Measurements from ENCODE around the gene ADGRB3. TPM values are rescaled to one million over a fixed set of nuclear protein-coding genes. Genes with fewer than 3 reads are reported as not detected.
"Not testable (repeated sequence)": the region's sequence is repeated elsewhere in the genome, so short reads cannot be mapped to it uniquely, and the experiment has no call there.

Gene ADGRB3
- total RNA-seq, 2 experiments from 2014 or later = not detected

- POLR2A ChIA-PET = no interaction called here
- CTCF ChIA-PET = no interaction called here
These were observed 7.9 kb downstream of the ADGRB3 start for GRCh38 chr6:68642977-68643376.

DNA sequence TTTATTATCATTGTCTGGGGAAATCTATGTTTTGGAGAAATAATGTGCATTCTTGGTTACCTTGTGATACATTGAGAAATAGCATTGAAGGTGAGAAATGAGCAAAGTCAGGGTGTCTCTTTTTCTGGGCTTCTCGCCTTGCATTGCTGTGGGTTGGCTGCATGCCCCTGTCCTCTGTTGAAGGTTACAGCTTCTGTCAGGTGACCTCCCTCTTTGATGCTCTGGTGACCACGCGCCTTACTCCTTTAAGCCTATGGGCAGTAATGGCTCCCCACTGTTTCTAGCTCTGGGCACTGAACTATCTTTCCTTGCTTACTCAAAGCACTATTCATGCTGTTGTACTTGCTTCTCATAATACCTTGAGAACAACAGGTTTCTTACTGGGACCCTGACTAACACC, 14.6 kb downstream of the ADGRB3 start:
- ChIA-PET POLR2A (no interaction called here), CTCF (no interaction called here)

GRCh38 chr6:68650142-68650541, 15.1 kb downstream of the ADGRB3 start:
- CTCF ChIA-PET = no interaction called here
- POLR2A ChIA-PET = no interaction called here

DNA sequence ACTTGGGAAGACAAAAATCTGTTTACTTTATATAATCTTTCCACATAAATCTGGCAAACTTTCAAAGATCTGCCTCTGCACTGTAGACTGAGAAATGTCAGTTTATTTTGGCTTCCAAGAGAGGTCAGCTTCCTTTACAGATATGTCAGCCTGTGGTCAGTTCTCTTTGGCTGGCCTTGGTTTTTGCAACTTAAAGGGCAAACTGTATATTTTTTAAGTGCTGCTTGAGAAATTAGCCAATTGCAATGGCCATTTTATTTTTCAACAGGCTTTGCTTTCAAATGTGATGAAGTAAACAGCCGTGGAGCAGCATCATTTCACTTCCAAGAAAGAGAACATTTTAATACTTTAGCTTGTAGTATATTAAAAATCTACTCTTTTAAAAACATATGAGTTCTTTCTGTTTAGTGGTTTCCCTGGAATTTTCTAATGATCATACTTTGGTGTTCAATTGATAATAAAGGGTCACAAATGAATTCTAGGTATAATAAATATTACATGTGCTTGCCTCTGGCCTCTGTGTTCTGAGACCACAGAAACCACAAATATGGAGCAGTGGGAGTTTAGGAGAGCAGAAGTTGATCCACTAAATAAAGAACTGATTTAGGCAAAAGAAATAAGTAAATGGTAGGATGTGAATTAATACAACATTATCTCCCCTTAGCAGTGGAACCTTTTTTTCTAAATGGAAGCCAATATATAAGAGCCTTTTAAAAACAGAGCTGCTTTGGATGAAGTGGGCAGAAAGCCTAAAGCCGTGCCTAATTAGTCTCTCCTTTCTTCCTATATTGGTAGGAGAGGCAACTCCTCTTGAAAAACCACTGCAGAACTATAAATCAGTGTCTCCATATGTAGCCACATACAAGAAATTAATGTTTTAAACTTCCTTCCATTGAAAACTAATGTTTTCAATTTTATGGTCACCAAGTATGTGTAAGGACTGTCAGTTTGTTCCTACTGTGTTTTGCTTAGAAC, 16.2 kb downstream of the ADGRB3 start:
- POLR2A ChIA-PET = no interaction called here
- CTCF ChIA-PET = no interaction called here

GRCh38 chr6:68652117-68652536, 17.0 kb downstream of the ADGRB3 start:
- CTCF ChIA-PET = no interaction called here
- POLR2A ChIA-PET = no interaction called here

GRCh38 chr6:68653074-68653705, 18.1 kb downstream of the ADGRB3 start:
- POLR2A ChIA-PET = no interaction called here

GRCh38 chr6:68653706-68654089, 18.6 kb downstream of the ADGRB3 start:
- CTCF ChIA-PET = no interaction called here
- POLR2A ChIA-PET = no interaction called here

More at GRCh38 chr6:68653074-68653705, 18.1 kb downstream of the ADGRB3 start:
- CTCF ChIA-PET = no interaction called here

DNA sequence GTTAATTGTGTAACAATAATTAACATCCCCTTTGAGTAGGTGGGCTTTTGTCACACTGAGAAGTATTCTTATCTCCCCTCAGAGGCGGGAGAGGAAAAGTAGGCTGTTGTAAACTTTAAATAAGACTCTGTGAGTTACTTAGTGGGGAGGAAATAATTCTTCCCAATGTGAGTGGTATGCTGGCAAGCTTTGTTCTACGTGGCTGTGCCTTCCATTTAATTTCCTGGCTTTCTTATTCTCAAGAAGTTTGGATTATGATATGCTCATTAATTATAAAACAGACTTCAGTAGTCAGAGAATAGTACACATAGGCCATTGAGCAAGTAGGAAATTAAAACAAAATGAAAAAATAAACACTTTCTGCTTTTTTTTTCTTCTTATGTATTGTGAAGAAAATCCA, 19.1 kb downstream of the ADGRB3 start:
- ChIA-PET CTCF (no interaction called here), POLR2A (no interaction called here)

- ChIA-PET POLR2A (no interaction called here), CTCF (no interaction called here)
These were observed 19.9 kb downstream of the ADGRB3 start for GRCh38 chr6:68655028-68655427.

- CTCF ChIA-PET = no interaction called here
These were observed 22.5 kb downstream of the ADGRB3 start for GRCh38 chr6:68657374-68658139.

DNA sequence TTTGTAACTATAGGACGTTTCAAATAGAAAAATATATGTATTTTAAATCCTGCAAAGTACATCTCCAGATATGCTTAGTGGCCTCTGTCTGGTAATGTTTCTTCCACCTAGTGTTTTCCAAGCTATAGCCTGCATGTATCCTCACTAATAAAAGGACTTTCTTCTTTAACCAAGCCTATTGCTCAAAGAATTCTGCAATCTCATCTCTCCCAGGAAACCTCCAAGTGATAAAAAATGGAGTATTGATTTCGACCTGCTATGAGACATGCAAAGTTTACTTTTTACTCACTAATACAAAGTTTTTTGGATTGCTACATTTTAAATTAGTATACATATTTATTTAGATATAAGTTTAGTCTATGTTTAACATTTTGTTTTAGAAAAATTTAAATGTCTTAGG, 23.3 kb downstream of the ADGRB3 start:
- ChIA-PET POLR2A (no interaction called here), CTCF (no interaction called here)

More at GRCh38 chr6:68657374-68658139, 22.5 kb downstream of the ADGRB3 start:
- POLR2A ChIA-PET = no interaction called here

DNA sequence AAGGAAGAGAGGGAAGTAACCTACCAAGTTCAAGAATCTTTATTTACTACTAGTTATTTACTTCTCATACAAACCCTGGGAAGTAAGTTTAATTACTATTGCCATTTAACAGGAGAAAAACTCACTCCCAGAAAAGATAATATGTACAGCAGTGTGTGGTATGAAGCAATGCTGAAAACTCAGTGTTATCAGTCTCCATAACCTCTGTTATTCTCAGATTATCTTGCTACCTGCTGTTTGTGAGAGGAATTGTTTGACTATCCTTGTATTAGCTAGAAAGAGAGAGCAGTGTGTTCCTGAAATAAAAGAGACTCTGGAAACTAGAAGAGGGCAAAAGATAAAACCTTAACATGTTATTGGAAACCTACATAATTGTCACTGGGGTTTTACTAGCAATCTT, 38.2 kb downstream of the ADGRB3 start:
- ChIA-PET CTCF (no interaction called here), POLR2A (no interaction called here)

- POLR2A ChIA-PET = no interaction called here
These were observed 40.5 kb downstream of the ADGRB3 start for GRCh38 chr6:68675548-68675947.

DNA sequence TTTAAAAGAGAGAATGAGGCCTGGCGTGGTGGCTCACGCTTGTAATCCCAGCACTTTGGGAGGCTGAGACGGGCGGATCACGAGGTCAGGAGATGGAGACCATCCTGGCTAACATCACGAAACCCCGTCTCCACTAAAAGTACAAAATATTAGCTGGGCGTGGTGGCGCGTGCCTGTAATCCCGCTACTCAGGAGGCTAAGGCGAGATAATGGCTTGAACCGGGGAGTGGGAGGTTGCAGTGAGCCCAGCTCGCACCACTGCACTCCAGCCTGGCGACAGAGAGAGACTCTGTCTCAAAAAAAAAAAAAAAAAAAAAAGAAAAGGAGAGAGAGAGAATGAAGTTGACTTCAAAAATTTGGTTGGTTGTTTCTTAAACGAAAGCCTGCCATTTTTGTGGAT, 41.0 kb downstream of the ADGRB3 start:
- POLR2A ChIA-PET, CTCF ChIA-PET: not testable (repeated sequence)

More at GRCh38 chr6:68675548-68675947, 40.5 kb downstream of the ADGRB3 start:
- CTCF ChIA-PET = no interaction called here

DNA sequence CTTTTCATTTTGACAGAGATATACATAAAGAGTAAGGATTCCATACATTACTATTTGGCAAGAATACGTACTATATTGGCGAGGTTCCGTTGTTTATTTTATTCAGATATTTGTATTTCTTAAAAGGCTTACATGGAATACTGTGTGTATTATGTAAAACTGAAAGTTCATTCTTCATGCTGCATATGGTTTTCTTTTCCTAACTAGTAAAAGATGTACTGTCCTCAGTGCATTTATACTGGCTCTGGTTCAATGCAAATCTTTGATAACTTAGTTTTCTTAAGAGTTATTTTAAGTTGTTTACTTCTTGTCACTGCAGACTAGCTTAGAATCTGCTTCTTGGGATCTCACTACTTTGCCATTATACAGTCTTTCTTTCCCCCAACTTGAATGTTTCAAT, 42.0 kb downstream of the ADGRB3 start:
- ChIA-PET POLR2A (no interaction called here), CTCF (no interaction called here)

DNA sequence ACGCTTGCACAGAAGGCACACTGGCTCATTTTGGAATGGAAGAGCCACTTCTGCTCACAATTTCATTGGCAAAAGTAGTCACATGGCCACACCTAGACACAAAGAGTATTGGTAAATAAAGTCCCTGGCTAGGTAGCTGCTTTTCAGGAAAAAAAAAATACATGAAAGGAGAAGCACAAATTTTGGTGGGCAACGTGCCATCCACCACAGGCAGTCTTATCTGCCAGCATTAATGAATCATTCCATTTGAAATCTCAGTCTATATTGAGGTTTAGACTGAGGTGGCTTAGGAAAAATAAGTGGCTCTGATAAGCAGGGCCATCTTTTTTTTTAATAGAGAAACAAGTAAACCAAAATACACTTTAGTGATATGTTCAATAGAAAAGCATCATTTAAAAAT, 44.3 kb downstream of the ADGRB3 start:
- ChIA-PET CTCF (no interaction called here), POLR2A (no interaction called here)

DNA sequence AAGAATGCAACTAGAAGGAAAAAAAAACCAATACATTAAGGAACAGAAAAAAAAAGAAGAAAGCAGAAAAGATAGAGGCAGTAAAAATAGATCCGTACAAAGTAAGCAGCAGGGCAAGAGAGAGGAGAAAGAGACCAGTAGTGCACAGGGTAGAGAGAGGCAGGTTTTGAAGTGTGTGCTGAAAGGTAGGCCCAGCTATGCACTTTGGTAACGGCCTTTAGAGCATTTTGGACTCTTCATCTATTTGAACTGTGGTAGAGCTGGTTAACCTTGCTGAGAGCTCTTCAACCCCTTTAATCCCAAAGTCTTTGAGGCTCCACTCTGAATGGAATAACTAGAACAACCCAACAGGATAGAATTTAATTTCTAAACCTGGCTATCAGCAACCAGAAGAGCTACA, 45.2 kb downstream of the ADGRB3 start:
- CTCF ChIA-PET = no interaction called here
- POLR2A ChIA-PET = no interaction called here

DNA sequence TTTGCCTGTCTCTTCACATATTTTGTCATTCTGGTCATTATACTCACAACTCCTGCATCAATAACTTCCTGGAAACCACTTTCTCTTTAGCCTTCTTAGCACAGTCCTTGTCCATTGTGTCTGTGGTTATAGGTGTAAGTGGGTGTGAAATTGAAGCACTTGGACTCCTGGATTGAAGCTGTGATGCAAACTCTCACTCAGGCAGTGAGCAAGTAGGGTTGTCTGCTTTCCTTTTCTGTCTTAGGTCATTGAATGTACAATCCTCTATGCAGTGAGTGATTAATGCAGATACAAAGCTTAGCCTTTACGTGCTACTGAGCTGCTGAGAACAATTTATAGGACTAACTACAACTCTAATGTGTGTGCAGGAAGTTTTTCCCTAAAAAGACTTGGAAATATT, 54.8 kb downstream of the ADGRB3 start:
- CTCF ChIA-PET = no interaction called here
- POLR2A ChIA-PET = no interaction called here

- POLR2A ChIA-PET = no interaction called here
- CTCF ChIA-PET = no interaction called here
These were observed 56.0 kb downstream of the ADGRB3 start for GRCh38 chr6:68691120-68691519.

- ChIA-PET CTCF (no interaction called here), POLR2A (no interaction called here)
These were observed 58.2 kb downstream of the ADGRB3 start for GRCh38 chr6:68693271-68693670.

DNA sequence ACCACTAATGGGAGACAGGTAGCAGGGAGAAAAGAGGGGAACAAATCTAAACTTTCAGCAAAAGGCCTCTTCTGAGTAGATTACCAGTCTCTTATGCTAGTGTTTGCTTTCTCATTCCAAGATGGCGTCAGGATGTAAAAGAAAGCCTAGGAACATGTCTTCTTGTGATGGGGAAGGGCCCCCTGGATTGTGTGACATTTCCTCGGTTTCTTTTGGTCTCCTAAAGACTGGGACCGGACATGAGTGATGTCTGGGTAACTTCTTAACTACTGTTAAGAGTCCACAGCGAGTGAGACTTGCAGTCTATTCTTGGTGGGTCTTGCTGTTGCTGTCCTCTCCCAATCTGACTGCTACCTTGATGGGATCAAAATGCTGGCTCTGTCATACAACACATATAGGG, 60.3 kb downstream of the ADGRB3 start:
- POLR2A ChIA-PET = no interaction called here
- CTCF ChIA-PET = no interaction called here

All from activated CD8-positive, alpha-beta memory T cell treated with anti-CD3 and anti-CD28 coated beads for 36 hours (primary cell).